Midbrain (tissue), 1 donor: ENCODE data around the gene MC1R.
"Not testable (repeated sequence)": the region's sequence is repeated elsewhere in the genome, so short reads cannot be mapped to it uniquely, and the experiment has no call there.

Source experiments
- DNase-seq: peaks from one replicate; lab custom pipeline; 2025; lab: John Stamatoyannopoulos, UW

The MC1R gene

GRCh38 chr16:89960966-89961365 is 42.3 kb downstream of the MC1R start:
- no peak for DNase-seq

DNA sequence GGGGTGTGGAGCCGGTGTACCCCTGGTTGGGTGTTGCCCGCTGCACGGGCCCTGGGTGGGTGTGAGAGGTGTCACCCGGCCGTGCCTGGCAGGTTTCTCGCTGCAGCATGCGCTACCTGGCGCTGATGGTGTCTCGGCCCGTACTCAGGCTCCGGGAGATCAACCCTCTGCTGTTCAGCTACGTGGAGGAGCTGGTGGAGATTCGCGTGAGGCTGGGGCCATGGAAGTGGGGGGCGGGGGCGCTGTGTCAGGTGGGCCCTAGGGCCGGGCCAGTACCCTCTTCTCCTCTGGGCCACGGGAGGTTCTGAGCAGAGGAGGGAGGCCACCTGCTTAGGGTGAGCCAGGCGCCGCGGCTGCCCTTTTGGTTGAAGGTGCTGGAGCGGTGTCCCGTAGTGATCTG is 43.3 kb downstream of the MC1R start:
- DNase-seq: no peak

- DNase-seq: no peak
Measured at GRCh38 chr16:89962754-89963498, 44.3 kb downstream of the MC1R start.

DNA sequence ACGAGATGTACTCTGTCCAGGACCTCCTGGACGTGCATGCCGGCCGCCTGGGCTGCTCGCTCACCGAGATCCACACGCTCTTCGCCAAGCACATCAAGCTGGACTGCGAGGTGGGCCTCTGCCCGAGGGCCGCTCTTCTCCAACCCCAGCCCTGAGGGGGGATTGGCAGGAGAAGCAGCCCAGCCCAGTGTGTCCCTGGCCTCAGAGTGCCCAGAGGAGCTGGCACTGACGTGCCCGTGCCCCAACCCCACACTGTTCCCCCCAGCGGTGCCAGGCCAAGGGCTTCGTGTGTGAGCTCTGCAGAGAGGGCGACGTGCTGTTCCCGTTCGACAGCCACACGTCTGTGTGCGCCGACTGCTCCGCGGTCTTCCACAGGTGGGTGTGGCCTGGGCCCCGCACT is 45.5 kb downstream of the MC1R start:
- DNase-seq: no peak

DNA sequence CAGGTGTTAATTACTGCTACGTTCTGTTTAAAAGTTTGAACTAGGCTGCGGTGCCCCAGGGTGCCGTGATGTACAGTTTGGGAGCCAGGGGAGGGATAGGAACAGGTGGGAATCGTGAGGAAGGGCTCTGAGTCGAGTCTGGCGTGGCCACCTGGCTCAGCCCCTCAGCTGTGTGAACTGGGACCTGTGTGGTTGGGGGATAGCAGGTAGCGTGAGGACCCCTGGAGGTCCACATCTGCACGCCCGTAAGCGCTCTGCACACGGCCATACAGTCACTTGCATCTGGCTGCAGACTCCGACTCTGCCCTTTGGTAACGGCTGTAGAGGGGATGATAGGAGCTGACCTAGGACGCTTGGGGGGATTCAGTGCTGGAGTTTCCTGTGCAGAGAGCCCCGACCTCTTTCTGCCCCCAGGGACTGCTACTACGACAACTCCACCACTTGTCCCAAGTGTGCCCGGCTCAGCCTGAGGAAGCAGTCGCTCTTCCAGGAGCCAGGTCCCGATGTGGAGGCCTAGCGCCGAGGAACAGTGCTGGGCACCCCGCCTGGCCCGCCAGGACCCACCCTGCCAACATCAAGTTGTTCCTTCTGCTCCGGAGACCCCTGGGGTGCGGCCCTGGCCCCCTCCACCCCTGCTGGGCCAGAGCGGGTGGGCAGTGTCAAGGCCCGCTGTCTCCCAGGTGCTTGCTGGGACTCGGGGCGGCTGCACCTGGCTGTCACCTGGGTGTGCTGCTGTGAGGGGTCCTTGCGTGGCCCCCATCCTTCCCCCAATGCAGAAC is 47.0 kb downstream of the MC1R start:
- DNase-seq: no peak

- no peak for DNase-seq
Measured at GRCh38 chr16:89966756-89967155, 48.1 kb downstream of the MC1R start.

DNA sequence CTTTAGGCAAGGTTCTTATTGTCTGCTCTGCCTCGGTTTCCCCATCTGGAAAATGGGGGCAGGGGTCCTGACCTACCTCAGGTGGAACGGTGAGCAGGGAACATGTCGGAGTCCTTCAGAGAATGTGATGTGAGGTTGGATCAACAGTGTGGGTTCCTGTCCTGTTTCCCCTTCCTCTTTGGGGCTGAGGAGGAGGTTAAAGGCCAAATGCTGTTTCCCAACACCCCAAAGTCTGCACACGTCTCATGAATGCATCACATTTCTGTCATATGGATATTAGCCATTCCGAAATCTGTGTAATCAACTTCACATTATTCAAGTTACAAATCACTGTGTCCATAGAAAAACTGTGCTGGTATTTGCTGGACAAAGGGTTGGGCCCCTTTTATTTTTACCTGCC is 48.8 kb downstream of the MC1R start:
- DNase-seq: not testable (repeated sequence)

GRCh38 chr16:89968074-89968473 is 49.4 kb downstream of the MC1R start:
- DNase-seq: not testable (repeated sequence)

GRCh38 chr16:89969741-89970410 is 51.2 kb downstream of the MC1R start:
- no peak for DNase-seq
